ENCODE measurements around the gene CST7.

Gene CST7

GRCh38 chr20:25006431-25007167 is 57.5 kb downstream of the CST7 start:
- no peak for DNase-seq

GRCh38 chr20:25007491-25008305 is 58.6 kb downstream of the CST7 start:
- DNase-seq = no peak

- DNase-seq = no peak
Observed at GRCh38 chr20:25008388-25009217, 59.5 kb downstream of the CST7 start.

Measured in CD4-positive, alpha-beta T cell treated with Interleukin-4 for 1 hour (primary cell).